ENCODE results near the gene CEBPB.

DNA sequence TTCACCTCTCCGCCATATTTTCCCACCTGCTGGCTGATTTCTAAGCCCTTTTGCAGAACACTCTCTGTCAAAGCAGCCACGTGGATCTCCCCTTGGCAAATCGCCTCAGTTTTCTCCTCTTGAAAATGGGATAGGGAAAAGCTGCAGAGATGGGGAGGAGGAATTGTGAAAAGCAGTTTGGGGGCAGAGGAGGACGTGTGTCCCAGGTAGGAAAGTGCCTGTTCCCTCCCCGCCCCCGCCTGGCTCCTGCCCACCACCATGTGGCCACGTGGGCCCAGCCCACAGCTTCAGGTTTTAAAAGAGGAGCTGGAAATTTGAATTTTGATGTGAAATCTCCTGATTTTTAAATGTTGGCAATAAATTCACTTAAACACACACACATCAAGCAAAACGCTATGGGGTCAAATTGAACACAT is 3.6 kb upstream of the CEBPB start:
- no peak for TF ChIP-seq TAF1 (IDR thresholded peaks at IDR 0.05; ENCODE audit: borderline replicate concordance, insufficient read depth, low read length)
- no peak for TF ChIP-seq POLR2AphosphoS5 (IDR thresholded peaks at IDR 0.05; ENCODE audit: low read depth, low read length)
- TF ChIP-seq SIN3A (IDR thresholded peaks at IDR 0.05; ENCODE audit: borderline replicate concordance, insufficient read depth, low read length): no peak
